Kidney epithelial cell (primary cell): ENCODE data around the gene REEP3. TPM values are rescaled to one million over a fixed set of nuclear protein-coding genes. Genes with fewer than 3 reads are reported as not detected.

Experiments
- DNase-seq: peaks from one replicate; pipeline ENCODE4 v3.0.0-alpha.2; 2010; ENCODE audit warnings: low read depth
- H3K27me3 ChIP-seq: 2 replicates; pipeline ENCODE4 v1.6.0; 2011; ENCODE audit warnings: low read length; ENCODE audit not compliant: control insufficient read depth, insufficient read depth
- H3K36me3 ChIP-seq: 2 replicates; pipeline ENCODE4 v1.5.1; 2011; ENCODE audit warnings: low read length; ENCODE audit not compliant: control insufficient read depth, insufficient read depth
- H3K4me3 ChIP-seq: 2 replicates; pipeline ENCODE4 v1.5.1; 2011; ENCODE audit warnings: low read depth, mild to moderate bottlenecking, control low read depth, low read length
- CTCF ChIP-seq: IDR thresholded peaks from 2 replicates; pipeline ENCODE4 v1.5.1; 2011; ENCODE audit warnings: mild to moderate bottlenecking, moderate library complexity, low read length, control low read depth, inconsistent platforms; ENCODE audit not compliant: insufficient read depth, poor library complexity, severe bottlenecking
- total RNA-seq: library from RNA; depleted of rRNA; stranded (reverse); fragments of >200 nt; gene quantifications from 2 replicates; pipeline ENCODE4 v1.2.3, GENCODE V29; 2015

The REEP3 gene
- total RNA-seq, 1 donor from 2014 or later, result 59.8 TPM

- H3K4me3 ChIP-seq, result no peak overlapping the region
- no peaks in the 10 kb centered on the region for H3K27me3 ChIP-seq
- TF ChIP-seq CTCF, result no peak
- no peaks in the 10 kb centered on the region for H3K36me3 ChIP-seq
- DNase-seq, result no peak
Measured at GRCh38 chr10:63641799-63642198, 120.6 kb downstream of the REEP3 start.

- no peak for TF ChIP-seq CTCF
Measured at GRCh38 chr10:63642808-63643207, 121.6 kb downstream of the REEP3 start.

GRCh38 chr10:63644418-63645142, 123.4 kb downstream of the REEP3 start:
- Histone ChIP-seq H3K27me3 (no peaks in the 10 kb centered on the region), H3K4me3 (no peak overlapping the region), H3K36me3 (no peaks in the 10 kb centered on the region)
- no peak for DNase-seq
- TF ChIP-seq CTCF, result no peak

More at GRCh38 chr10:63642808-63643207, 121.6 kb downstream of the REEP3 start:
- no peak for DNase-seq
- Histone ChIP-seq H3K27me3 (no peaks in the 10 kb centered on the region), H3K36me3 (no peaks in the 10 kb centered on the region), H3K4me3 (no peak overlapping the region)

DNA sequence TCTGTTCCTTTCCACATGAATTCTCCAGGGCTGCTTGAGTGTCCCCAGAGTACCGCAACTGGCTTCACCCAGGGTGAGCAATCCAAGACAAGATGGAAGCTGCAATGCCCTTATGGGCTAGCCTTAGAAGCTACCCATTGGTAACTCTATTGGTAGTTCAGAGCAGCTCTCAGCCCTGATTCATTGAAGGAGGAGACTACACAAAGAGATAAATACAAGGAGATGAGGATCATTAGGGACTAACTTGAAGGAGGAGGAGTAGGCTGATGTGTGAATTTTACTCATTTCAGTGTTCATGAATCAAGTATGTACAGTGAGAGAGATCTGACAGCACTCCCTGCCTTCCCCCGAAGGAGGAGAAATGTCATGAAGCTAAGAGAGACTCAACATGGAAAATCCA, 124.0 kb downstream of the REEP3 start:
- Histone ChIP-seq H3K36me3 (no peaks in the 10 kb centered on the region), H3K27me3 (no peaks in the 10 kb centered on the region), H3K4me3 (no peak overlapping the region)
- no peak for DNase-seq
- TF ChIP-seq CTCF, result no peak

- TF ChIP-seq CTCF, result no peak
- no peaks in the 10 kb centered on the region for H3K36me3 ChIP-seq
- no peak overlapping the region for H3K4me3 ChIP-seq
- no peaks in the 10 kb centered on the region for H3K27me3 ChIP-seq
- DNase-seq, result no peak
Measured at GRCh38 chr10:63646491-63646890, 125.3 kb downstream of the REEP3 start.

DNA sequence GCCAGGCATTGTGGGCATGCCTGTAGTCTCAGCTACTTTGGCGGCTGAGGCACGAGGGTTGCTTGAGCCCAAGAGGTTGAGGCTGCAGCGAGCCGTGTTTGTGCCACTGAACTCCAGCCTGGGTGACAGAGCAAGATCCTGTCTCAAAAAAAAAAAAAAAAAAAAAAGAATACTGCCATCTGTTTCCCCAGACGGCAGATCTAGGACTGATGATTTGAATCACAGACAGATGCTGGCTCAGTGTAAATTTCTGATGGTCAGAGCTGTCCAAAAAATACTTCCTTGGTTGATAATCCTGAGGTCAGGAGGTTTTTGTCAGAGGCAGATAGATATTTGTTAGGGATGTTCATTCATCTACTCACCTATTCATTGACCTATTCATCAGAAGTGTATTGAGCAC, 130.7 kb downstream of the REEP3 start:
- Histone ChIP-seq H3K4me3 (no peak overlapping the region), H3K36me3 (no peaks in the 10 kb centered on the region), H3K27me3 (no peaks in the 10 kb centered on the region)
- TF ChIP-seq CTCF, result no peak
- no peak for DNase-seq
